GM12874 (cell line): ENCODE measurements around the gene TPSB2.

ENCODE experiments used
- TF ChIP-seq, protein P1 (sequence below): IDR thresholded peaks from 2 replicates; pipeline ENCODE4 v1.5.1; 2011; ENCODE audit warnings: low read depth, mild to moderate bottlenecking, control low read depth, low read length, moderate library complexity; ENCODE audit not compliant: insufficient read depth

Gene TPSB2

DNA sequence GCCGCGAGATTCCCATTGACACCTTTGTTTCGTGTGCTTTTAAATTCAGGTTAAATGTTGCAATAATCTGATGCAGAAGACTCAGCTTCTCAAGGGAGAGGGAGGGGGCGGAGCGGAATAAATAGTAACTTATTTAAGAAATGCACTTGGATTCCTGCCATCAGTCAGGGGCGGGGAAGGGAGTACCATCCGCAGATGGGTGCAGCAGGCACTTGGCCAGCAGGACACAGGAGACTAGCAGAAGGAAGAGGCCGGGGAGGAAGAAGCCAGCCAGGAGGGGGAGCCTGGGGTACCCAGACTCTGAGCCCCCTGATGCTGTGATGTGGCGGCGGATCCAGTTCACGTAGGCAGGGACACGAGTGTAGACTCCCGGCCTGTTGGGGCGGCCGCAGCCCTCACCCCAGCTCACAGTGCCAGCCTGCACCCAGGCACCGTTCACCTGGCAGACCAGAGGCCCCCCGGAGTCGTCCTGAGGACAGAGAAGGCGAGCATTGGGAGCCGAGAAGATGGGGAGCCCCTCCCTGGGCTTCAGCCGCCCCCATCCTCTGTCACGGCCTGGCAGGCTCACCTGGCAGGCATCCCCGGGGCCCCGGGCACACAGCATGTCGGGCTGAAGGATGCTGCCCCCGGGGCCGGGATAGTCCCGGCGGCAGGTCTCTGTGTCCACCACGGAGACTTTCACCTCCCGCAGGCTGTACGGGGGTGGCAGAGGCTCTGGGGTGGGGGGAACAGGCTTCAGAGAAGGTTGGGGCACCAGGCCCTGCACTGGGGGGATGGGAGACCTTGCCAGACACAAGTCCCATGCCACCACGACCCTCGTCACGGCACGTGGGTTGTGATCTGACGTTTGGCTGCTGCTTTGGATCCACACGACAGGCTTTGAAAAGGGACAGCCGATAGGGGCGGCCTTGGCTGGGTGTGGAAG, 8.1 kb downstream of the TPSB2 start:
- TF ChIP-seq, protein P1, sequence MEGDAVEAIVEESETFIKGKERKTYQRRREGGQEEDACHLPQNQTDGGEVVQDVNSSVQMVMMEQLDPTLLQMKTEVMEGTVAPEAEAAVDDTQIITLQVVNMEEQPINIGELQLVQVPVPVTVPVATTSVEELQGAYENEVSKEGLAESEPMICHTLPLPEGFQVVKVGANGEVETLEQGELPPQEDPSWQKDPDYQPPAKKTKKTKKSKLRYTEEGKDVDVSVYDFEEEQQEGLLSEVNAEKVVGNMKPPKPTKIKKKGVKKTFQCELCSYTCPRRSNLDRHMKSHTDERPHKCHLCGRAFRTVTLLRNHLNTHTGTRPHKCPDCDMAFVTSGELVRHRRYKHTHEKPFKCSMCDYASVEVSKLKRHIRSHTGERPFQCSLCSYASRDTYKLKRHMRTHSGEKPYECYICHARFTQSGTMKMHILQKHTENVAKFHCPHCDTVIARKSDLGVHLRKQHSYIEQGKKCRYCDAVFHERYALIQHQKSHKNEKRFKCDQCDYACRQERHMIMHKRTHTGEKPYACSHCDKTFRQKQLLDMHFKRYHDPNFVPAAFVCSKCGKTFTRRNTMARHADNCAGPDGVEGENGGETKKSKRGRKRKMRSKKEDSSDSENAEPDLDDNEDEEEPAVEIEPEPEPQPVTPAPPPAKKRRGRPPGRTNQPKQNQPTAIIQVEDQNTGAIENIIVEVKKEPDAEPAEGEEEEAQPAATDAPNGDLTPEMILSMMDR = no peak

DNA sequence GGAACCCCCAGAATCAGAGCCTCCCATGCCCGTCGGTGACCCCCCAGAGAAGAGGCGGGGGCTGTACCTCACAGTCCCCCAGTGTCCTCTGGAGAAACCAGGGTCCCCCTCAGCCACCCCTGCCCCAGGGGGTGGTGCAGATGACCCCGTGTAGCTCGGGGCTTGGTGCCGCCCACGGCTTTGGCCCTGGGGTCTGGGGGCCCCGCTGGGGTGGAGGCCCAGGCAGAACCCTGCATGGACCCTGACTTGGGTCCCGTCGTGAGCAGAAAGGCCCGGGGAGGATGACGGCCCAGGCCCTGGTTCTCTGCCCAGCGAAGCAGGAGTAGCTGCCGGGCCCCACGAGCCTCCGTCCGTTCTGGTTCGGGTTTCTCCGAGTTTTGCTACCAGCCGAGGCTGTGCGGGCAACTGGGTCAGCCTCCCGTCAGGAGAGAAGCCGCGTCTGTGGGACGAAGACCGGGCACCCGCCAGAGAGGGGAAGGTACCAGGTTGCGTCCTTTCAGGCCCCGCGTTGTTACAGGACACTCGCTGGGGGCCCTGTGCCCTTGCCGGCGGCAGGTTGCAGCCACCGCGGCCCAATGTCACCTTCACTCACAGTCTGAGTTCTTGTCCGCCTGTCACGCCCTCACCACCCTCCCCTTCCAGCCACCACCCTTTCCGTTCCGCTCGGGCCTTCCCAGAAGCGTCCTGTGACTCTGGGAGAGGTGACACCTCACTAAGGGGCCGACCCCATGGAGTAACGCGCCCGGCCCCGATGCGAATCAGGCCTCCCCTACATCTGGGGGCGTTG, 8.9 kb downstream of the TPSB2 start:
- TF ChIP-seq, protein P1 = no peak

DNA sequence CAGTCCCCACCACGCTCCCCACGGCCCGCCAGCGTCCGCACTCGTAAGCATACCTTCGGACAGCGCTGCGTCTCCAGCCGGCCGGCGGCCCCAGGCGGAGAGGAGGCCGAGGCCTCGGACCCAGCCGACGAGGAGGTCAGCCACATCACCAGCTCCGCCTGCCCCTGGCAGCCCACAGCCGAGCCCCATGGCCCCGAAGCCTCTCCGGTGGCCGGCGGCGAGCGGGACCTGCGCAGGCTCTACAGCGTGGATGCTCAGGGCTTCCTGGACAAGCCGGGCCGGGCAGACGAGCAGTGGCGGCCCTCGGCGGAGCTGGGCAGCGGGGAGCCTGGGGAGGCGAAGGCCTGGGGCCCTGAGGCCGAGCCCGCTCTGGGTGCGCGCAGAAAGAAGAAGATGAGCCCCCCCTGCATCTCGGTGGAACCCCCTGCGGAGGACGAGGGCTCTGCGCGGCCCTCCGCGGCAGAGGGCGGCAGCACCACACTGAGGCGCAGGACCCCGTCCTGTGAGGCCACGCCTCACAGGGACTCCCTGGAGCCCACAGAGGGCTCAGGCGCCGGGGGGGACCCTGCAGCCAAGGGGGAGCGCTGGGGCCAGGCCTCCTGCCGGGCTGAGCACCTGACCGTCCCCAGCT, 9.8 kb downstream of the TPSB2 start:
- TF ChIP-seq, protein P1 = no peak

DNA sequence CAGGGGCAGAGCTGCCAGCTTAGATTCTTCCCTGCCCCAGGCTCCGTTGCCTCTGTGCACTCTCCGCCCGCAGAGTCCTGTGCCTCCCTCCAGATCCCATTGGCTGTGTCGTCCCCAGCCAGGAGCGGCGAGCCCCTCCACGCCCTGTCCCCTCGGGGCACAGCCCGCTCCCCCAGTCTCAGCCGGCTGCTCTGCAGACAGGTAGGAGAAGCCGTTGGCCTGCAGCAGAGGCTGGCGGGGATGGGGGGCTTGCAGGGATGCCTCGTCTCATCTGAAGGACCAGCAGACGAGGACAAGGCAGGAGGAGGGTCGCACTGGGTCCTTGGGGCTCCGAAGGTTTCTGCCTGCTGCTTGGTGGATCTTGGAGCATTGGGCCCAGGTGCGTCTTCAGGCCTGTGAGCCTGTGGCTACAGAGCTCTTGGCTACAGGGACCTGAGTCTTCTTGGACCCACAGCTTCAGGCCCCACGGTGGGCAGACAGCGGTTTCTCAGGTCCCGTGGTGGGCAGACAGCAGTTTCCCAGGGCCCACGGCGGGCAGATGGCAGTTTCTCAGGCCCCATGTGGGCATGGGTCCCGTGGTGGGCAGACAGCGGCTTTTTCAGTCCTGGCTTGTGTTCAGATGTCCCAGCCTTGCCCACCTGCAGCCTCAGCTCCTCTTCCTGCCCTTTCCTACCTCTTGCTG, 10.9 kb downstream of the TPSB2 start:
- TF ChIP-seq, protein P1 = no peak

DNA sequence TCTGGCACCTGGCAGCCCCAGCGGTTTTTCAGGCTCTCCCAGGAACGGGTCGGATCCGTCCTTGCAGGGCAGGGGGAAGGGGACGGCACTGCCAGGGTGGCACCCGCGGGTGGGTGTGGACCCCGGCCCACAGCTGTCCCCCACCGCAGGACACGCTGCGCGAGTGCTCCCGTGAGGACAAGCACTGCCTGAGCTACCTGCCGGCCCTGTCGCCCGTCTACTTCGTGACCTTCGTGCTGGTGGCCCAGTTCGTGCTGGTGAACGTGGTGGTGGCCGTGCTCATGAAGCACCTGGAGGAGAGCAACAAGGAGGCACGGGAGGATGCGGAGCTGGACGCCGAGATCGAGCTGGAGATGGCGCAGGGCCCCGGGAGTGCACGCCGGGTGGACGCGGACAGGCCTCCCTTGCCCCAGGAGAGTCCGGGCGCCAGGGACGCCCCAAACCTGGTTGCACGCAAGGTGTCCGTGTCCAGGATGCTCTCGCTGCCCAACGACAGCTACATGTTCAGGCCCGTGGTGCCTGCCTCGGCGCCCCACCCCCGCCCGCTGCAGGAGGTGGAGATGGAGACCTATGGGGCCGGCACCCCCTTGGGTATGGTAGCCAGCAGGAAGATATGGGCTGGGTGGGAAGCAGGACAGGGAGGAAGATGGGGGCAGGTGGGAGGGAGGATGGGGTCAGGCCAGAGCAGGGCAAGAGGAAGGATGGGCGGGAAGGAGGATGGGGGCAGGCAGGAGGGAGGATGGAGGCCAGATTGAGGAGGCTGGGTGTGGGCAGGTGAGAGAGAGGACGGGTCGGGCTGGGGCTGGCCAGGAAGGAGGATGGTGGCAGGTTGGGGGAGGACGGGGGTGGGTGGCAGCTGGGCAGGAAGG, 11.7 kb downstream of the TPSB2 start:
- TF ChIP-seq, protein P1 = no peak

DNA sequence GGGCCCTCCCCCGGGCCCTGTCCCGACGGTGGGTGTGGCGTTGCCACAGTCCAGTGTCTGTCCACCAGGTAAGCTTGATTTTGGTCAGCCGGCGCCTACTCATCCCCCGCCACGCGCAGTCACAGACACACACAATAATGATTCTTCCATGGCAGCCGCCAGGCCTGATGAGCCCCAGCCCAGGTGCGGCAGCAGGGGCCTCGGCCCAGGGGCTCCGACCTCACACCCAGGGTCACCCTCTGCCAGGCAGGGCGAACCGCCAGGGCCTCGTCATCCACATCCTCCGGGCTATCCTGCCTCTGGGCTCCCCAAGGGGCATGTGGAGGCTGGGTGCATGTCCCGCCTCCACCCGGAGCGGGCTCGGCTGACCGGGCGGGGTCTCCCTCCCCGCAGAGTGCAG, 12.5 kb downstream of the TPSB2 start:
- TF ChIP-seq, protein P1 = no peak
